Neural progenitor cell (in vitro differentiated cells): ENCODE data around the gene NOXA1.

ENCODE experiments used
- CTCF ChIP-seq: fragments of 200-600 bp; sonication (generic); IDR thresholded peaks from 2 replicates; pipeline ENCODE4 v1.5.1; 2017; ENCODE audit warnings: antibody characterized with exemption, mild to moderate bottlenecking
- EZH2 ChIP-seq: fragments of 200-600 bp; sonication (generic); IDR thresholded peaks from 2 replicates; pipeline ENCODE4 v1.6.1; 2017; ENCODE audit warnings: antibody characterized with exemption, mild to moderate bottlenecking, moderate library complexity
- EZH2phosphoT487 ChIP-seq: fragments of 200-600 bp; sonication (generic); IDR thresholded peaks from 2 replicates; pipeline ENCODE4 v1.6.1; 2017; ENCODE audit warnings: antibody characterized with exemption

GRCh38 chr9:137459152-137459600 is 36.0 kb downstream of the NOXA1 start, which contains the start of gene NSMF:
- TF ChIP-seq CTCF (no peak), EZH2 (no peak), EZH2phosphoT487 (no peak)
